Hepatic stellate cell (primary cell): Measurements from ENCODE around the gene COQ10A.
"Not testable (repeated sequence)": the region's sequence is repeated elsewhere in the genome, so short reads cannot be mapped to it uniquely, and the experiment has no call there.

Experiments
- DNase-seq: peaks from one replicate; pipeline ENCODE4 v3.0.0; 2011; ENCODE audit warnings: low spot score

Gene COQ10A

DNA sequence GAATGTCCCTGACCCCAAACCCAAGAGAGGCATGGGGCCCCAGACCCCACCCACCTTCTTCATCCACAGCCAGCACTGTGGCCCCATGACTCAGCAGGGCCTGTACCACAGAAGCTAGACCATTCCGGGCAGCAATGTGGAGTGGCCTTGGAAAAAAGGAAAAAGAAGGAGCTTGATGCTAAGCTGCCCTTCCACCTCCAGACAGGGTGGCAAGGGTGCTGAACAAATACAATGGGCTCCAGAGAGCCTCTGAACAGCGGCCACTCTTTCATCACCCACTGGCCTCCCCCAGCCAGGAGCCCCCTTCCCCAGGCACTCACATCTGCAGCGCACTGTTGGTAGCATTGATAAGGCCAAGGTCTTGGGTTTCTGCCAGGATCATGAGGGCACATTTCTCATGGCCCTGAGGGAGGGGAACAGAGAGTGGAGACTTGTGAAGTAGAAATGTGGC is 23.0 kb upstream of the COQ10A start:
- peak; percentile 44 for DNase-seq

DNA sequence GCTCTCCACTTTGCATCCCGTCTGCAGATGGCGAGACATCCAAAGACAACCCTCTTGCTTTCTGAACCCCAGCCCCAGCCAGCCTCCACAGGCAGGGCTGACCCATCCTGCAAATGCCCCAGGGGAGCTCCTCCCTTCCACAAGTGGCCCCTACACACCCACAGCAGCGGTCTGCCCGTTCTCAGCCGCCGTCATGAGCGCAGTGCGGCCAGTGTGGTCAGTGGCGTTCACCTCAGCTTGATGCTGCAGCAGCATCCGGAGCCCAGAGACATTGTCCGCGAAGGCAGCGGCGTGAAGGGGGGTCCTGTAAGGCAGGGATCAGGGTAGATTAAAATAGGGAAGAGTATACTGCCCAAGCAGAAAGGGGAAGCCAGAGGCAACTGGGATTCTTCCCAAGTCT is 22.2 kb upstream of the COQ10A start:
- no peak for DNase-seq

DNA sequence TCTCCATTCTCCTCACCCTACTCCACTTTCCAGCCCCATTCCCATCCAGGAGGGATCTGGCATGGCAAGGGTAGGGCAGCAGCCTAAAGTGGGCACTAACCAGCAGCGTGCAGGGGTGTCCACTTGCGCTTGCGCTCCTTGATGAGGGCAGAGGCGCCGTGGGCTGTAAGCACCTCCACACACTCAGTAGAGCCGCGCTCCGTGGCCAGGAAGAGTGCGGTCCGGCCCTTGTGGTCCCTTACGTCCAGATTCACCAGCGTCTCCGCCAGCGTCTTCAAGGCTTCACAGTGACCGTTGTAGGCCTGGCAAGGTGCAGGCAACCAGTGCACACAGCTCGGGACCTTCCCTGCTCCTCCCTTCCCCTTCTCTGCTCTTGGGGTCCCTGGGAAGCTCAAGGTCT is 18.8 kb upstream of the COQ10A start:
- no peak for DNase-seq

DNA sequence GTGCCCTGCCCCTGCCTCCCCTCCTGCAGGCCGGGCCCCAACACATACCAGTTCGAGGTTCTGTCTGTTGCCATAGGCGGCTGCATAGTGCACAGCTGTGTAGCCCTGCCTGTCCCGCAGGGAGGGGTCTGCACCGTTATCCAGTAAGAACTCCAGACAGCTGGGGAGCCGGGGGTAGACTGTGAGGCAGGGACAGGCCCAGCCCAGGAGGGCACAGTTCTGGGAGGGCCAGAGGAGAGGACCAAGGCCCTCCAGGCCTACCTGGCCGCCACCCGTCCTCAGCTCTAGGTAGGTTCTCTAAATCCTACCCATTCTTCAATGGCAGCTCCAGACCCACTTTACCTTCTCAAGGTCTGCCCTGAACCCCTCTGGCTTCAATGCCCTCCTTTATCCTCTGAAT is 18.0 kb upstream of the COQ10A start:
- DNase-seq: no peak

DNA sequence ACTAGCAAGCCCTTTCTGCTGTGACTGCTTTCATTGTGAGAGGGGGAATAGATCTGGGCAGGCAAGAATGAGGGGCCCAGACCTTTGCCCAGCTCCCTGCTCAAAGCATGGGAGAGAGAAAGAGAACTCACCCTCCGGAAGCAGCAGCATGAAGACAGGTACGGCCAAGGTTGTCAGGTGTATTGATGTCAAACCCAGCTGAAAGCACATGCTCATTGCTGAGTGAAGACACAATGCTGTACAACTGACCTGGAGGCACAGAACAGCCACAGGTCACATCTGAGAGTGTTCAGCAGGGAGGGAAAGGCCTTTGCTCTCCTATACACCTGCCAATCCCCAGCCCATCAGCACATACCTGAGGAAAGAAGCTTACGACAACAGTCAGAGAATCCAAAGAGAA is 14.1 kb upstream of the COQ10A start:
- no peak for DNase-seq

DNA sequence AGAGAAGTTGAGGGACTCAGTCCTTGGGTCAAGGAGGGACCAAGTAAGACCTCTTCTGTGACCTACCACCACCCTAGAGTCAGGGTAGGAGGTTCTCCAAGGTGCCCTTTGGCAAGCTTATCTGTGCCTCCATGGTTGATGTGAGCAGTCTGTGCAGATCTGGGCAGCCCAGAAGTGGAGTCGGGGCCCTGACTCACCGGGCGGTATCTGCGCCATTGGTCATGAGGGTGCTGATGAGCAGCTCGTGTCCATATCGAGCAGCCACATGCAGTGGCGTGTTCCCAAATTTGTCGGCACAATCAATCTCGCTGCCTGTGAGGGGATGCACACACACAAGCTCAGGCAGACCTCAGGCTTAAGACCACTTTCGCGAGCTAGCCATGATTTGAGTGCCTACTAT is 13.7 kb upstream of the COQ10A start:
- DNase-seq: no peak

DNA sequence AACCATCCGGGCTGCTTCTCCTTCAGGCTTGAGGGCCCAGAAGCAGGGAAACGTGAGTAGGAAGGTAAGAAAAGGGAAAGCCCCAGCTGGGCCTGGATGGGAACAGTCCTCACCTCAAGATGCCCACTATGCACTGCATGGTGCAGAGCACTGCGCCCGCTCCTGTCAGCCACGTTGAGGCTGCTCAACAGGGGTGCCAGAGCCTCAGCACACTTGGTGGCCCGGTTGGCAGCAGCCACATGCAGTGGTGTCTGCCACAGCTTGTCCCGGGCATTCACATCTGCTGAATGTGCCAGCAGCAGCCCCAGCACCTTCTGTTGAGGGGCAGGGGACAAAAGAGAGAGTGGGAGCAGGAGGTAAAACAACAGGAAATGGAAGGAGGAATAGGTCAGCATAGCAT is 11.1 kb upstream of the COQ10A start:
- no peak for DNase-seq

DNA sequence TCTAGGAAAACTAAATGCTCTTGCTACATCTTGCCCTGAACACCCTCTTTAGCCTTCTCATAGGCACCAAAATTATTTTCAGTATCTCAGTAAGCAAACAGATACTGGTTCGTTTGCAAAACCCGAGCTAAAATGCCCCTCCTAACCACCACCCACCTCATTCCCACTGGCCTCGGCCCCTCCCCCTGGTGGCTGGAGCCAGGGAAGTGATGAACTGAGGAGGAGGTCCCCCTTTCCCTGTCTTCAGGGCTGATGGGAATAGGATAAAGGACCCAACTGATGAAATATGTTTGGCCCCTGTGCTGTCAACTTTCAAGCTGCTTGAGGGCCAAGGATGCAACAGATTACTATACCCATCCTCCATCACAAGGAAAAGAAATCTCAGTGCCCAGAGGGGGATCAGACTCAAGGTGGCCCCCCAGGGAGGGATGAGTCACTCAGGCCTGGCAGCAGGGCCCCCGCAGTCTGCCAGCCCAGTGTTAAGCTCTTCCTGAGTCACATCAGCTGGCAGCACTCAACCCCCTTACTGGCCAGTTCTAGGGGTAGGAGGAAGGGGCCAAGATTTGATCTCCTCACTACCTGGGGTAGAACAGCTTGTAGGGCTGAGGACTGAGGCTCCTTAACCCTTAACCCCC is 10.3 kb upstream of the COQ10A start:
- peak; percentile 41 for DNase-seq

DNA sequence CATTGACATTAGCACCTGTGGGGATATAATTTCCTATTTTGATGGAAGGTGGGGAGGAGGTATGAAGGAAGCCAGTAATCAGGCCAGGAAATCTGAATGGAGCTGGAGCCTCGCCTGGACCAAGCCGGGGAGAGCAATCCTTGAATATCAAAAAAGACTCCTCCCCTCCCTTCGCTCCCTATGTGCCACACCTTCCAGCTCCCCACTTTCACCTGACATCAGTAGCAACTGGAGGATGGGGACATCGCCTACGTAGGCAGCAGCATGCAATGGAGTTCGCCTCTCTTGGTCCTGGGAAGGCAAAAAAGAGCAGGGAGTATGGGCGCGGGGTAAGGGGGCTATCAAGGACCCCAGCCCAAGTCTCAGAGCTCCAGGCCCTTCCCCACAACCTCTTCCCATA is 9.7 kb upstream of the COQ10A start:
- no peak for DNase-seq

DNA sequence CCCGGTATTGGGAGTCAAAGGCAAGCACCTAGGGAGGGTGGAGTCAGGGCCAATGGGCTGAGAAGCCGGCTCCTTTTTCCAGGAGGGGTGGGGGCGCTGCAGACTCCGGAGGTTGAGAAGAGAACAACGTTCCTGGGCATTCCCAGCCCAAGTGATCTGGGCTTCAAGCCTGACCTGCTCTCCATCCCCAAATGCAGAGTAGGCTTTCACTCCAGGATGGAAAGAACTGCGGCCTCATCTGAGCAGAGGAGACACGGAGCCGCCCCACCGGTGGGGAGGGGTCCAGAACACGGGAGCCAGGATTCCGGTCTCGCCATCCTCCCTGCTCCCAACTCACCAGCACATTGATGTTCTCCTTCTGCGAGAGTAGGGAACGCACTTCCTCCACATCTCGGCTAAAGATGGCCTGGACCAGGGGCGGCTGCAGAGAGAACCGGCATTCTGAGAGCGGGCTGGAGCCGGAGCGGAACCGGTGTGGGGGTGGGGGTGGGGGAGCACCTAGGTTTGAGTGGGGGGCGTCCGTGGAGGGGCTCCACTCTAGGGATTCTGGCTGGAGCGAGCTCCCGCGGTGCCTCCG is 9.2 kb upstream of the COQ10A start:
- DNase-seq: peak; percentile 63

DNA sequence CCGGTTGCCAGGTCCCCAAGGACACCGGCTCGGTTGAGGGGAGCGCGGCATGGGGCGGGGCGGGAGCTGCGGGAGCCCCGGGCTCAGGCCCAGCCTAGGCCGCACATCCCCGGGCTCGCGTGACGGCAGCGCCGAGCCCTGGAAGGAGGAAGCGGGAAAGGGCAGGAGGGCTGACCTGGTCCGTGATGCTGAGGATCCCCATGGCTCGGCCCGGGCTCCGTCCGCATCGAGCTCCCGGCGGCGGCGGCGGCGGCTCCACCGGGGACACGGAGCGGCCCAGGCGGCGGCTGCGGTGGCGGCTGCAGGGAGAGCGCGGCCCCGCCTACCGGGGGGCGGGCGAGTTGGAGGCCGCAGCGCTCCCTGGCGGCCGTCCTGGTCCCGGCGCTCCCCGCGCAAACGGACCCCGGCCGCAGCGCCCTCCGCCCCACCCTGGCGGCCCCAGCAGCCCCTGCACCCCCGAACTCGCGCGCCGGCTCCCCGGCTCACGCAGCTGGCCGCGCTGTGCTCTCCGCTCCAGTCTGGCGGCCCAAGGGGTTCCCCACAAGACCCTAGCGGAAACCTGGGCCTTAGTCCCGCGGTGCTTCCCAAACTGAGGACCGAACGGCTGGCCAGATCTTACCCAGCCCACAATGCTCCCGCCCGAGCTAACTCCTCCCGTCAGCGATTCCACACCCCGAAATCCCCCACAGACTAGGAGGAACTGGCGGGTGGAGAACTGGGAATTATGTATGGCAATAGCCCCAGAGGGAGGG is 8.5 kb upstream of the COQ10A start, which contains the start of gene ANKRD52:
ANKRD52 (minus strand) TSS at position 317 of the 752 bp plus-strand sequence; CDS start at position 202, 115 bp downstream.
- DNase-seq: peak; percentile 92

DNA sequence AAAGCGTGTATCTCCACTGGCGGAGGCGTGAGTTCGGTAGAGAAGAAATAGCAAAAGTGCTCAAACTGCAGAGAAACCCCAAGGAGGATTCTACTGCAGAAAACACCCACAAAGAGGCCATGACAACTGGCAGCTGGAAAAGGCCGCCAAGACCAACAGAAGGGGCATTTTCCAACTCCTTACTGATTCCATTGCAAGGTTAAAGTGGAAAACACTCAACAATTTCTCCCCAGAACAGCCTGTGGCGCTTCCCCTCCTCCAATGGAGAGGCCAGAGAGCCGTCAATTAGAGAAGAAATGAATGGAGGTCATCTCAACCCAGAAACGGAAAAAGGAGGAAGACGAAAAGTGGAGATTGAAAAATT is 7.9 kb upstream of the COQ10A start:
- DNase-seq: no peak

DNA sequence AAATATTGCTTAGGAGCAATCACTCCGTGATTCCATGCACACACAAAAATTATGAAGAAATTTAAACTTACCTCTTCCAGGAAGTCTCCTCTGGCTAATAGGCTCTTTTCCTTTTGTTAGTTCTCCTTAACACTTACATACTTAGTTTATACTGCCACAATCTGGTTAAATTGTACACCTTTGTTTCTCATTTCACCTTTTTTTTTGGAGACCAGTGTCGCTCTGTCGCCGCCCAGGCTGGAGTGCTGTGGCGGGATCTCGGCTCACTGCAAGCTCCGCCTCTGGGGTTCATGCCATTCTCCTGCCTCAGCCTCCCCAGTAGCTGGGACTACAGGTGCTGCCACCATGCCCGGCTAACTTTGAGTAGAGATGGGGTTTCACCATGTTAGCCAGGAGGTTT is 6.4 kb upstream of the COQ10A start:
- no peak for DNase-seq

DNA sequence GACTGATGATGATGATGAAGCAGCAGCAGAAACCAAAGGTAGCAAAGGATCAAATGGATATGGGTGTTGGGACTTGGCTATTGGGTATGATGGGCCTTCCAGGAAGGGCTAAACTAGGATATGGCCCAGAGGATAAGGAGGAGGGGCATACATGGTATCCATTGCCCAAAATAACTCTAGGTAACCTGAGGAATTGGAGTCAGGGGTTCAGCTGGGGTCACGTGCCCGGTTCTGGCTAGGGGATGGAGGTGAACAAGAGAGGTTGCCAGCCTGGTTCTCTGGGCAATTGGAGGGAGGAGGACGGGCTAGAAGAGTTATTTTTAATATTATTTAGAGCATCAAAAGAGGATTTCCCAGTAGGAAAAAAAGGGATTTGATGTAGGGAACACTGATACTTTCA is 5.8 kb upstream of the COQ10A start:
- no peak for DNase-seq

DNA sequence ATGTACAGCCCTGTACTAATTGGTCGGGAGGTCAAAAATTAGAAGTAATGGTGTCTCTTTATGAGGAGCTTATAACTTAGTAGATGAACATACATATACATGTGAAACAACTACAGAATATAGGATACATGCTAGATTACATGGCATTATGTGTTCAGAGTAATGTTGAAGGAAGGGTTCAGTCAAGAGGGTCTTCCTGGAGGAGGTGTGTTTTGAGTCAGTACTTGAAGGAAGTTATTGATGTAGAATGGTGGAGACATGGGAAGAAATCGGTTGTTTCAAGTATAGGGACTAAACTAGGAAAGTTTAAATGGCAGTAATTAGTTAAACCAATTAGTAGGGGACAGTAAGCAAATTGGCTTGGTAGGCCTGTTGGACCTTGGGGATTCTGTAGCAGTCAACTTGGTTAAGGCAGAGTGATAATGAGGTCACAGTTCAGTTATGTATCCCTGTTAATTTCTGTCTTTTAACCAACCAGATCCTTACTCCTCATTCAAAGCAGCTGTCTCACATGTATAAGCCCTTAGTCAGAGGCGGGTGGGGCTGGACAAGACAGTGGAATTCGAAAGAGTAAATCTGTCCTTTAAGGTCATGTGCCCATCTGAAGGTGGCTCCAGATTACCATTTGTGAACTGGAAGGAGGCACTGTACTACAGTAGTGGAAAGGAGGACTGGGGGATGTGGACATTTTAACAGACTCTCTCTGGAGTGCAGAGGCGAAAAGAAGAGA is 5.1 kb upstream of the COQ10A start:
- DNase-seq: peak; percentile 72

DNA sequence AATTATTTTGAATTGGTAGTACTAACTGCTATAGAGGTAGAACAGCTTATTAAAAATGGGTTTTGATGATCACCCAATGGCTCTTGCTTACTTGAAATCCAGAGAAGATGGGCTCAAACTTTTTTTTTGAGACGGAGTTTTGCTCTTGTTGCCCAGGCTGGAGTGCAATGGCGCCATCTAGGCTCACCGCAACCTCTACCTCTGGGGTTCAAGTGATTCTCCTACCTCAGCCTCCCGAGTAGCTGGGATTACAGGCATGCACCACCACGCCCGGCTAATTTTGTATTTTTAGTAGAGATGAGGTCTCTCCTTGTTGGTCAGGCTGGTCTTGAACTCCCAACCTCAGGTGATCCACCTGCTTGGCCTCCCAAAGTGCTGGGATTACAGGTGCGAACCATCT is 3.8 kb upstream of the COQ10A start:
- DNase-seq: not testable (repeated sequence)

DNA sequence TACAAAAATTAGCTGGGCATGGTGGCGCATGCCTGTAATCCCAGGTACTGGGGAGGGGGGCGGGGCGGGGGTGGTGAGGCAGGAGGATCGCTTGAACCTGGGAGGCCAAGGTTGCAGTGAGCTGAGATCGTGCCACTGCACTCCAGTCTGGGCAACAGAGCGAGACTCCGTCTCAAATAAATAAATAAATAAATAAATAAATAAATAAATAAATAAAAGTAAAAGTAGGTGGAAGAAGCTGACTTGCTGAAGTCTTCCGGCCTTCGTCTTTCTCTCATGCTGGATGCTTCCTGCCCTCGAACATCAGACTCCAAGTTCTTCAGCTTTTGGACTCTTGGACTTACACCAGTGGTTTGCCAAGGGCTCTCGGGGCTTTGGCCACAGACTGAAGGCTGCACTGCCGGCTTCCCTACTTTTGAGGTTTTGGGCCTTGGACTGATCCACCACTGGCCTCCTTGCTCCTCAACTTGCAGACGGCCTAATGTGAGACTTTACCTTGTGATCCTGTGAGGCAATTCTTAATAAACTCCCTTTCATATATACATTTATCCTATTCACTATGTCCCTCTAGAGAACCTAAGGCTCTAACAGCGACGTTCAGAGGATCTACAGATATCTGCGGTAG is 562 bp upstream of the COQ10A start:
- not testable (repeated sequence) for DNase-seq

DNA sequence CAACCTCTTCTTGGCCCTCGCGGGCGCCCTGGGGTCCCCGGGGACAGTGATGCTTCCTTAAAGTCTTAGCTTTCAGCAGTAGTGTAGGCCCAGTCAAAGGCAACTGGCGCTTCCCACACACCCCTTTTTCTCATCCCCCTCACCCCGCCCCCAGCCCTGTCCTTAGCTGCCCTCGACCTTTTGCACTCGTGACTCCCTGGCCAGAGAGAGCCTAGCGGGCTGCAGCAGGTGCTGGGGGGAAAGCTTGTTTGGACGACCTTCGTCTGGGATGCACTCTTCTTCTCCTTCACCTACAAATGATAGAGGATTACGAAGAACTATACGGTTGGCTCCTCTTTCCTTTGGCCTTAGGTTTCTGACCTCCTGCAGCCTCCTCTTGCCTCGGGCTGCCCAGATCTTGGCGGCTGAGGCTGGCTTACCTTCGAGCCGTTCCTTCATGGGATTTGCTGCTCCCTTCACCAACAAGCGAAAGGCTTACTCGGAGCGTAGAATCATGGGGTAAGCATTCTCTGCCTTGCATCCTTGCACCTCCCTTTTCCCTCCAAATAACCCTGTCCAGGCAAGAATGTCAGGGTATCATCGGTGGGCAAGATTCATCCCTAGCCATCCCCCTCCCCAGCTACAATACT is 815 bp downstream of the COQ10A start:
- DNase-seq: no peak

DNA sequence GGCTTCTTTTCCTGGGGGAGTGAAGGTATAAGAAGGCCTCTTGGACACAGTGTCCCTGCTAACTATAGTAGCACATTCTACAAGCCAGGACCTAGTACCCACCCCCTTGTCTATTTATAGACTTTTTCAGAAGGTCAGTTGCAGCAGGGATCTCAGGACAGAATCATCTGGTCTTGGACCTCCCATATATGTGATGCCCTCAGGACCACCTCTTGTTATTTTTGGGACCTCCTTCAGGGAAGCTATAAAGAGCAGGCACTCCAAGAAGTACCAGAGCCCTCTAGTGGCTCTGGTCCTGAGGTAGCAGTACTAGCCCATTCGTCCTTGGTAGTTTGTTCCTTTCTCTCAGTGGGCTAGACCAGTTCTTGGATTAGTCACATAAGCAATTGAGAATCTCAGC is 4.3 kb downstream of the COQ10A start:
- peak; percentile 60 for DNase-seq

DNA sequence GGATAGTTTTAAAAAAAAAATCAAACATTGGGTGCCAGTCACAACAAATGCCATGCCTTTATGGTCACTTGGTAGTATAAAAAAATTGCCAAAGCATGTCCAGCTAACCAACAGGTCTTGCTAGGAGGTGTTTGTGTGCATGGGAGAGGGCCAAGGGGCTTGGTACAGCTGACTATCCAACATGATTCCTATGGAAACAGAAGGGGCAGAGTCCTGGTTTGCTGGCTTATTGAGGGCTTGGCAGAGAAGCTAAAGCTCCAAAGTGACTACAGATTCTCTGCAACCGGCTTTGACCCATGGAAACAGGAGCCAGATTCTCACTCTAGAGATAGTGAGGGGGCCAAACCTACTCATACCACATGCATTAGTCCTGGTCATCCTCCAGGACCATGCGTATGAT is 5.7 kb downstream of the COQ10A start:
- DNase-seq: not testable (repeated sequence)

DNA sequence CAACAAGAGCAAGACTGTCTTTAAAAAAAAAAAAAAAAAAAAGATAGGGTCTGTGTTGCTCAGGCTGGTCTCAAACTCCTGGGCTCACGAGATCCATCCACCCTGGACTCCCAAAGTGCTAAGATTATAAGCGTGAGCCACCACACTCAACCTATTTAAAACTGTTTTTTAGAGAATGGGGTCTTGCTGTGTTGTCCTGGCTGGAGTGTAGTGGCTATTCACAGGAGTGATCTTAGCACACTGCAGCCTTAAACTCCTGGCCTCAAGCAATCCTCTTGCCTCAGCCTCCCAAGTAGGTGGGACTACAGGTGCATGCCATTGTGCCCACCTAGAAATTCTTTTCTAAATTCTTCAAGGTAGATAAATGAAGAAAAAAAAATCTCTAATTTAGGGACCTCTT is 7.6 kb downstream of the COQ10A start:
- DNase-seq: no peak

DNA sequence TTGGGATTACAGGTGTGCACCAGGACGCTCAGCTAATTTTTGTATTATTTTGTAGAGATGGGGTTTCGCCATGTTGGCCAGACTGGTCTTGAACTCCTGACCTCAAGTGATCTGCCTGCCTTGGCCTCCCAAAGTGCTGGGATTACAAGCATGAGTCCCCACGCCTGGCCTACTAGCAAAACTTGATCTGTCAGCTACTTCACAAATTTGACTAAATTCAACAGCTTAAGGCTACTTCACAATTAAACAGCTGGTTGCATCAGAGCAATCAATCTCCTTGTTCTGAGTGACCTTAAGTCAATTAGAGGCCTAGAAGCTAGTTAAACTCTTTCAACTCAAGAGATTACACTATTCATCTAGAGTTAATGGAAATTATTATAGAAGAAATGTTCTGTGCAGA is 12.2 kb downstream of the COQ10A start:
- DNase-seq: no peak
